Aorta (tissue), 4 donors: ENCODE results near the gene P4HA3. TPM values are rescaled to one million over a fixed set of nuclear protein-coding genes. Genes with fewer than 3 reads are reported as not detected.

ENCODE experiments used
- polyA plus RNA-seq, 2 donors: library from polyadenylated mRNA; stranded (reverse); fragments of 200-250 nt; gene quantifications; one replicate each; pipeline ENCODE4 v1.2.3, GENCODE V29; 2013
- total RNA-seq, 2 donors: library from RNA; stranded (reverse); fragmentation: NEBNext Ultra II Directional; extraction: Animal tissue kit (Norgen Biotek cat#: 25700); gene quantifications; one replicate each; pipeline ENCODE4 v1.2.1, GENCODE V29; 2021
- donor health status: healthy with polysubstance abuse.
- donor health status: Bipolar disorder and iron deficiency.
- donor health status: DM: no; HTN: no; CAD: no.
- donor health status: DM: yes; HTN: yes; CAD: no.

P4HA3 gene
- total and polyA plus RNA-seq, 4 donors: 0.75 to 13.8 (median 4.4) TPM

Other genes starting within 250 kb of the P4HA3 start
- gene C2CD3, start 140.6 kb downstream of the P4HA3 start, total RNA-seq: 10 to 100 TPM; 21.2 to 29.4 TPM
- 1 to 10 TPM; 7.6 to 8.9 TPM for gene C2CD3, start 140.6 kb downstream of the P4HA3 start, polyA plus RNA-seq
- 10 to 100 TPM; 35.8 to 43.2 TPM for gene PPME1, start 140.4 kb downstream of the P4HA3 start, total RNA-seq
- gene PPME1, start 140.4 kb downstream of the P4HA3 start, polyA plus RNA-seq: 10 to 100 TPM; 17.2 to 22.5 TPM
- gene PGM2L1, start 86.8 kb upstream of the P4HA3 start, total RNA-seq: 10 to 100 TPM; 13.5 to 18.8 TPM
- gene PGM2L1, start 86.8 kb upstream of the P4HA3 start, polyA plus RNA-seq: 1 to 10 TPM; 2.9 to 7.7 TPM
- gene KCNE3, start 155.9 kb upstream of the P4HA3 start, total RNA-seq: 10 to 100 TPM in 1 of 2 donors, 1 to 10 TPM in 1; 3.8 to 12.5 TPM
- gene KCNE3, start 155.9 kb upstream of the P4HA3 start, polyA plus RNA-seq: 10 to 100 TPM in 1 of 2 donors, under 1 TPM in 1; 0.97 to 17.9 TPM
- 1 to 10 TPM; 1.0 to 1.8 TPM for gene LIPT2, start 182.1 kb upstream of the P4HA3 start, total RNA-seq
- gene LIPT2, start 182.1 kb upstream of the P4HA3 start, polyA plus RNA-seq: under 1 TPM in 1 of 2 donors, not detected in 1; 0.95 TPM